Transverse colon (tissue), 4 donors: ENCODE measurements around the gene ELN. TPM values are rescaled to one million over a fixed set of nuclear protein-coding genes. Genes with fewer than 3 reads are reported as not detected.

Experiments used
- DNase-seq: peaks from one replicate; pipeline ENCODE4 v3.0.0-alpha.2; 2019
- H3K27ac ChIP-seq, 4 donors: fragments of 200-600 bp; sonication (generic); 2 replicates each; pipeline ENCODE4 v1.5.1; 2016 to 2018; ENCODE audit warnings: inconsistent platforms in 4 of 4
- H3K27me3 ChIP-seq: fragments of 200-600 bp; sonication (generic); 2 replicates; pipeline ENCODE4 v1.5.1; 2017; ENCODE audit warnings: inconsistent platforms
- H3K36me3 ChIP-seq, 4 donors: fragments of 200-600 bp; sonication (generic); 2 replicates each; pipeline ENCODE4 v1.5.1; 2017 to 2019; ENCODE audit warnings: inconsistent platforms in 4 of 4
- H3K4me1 ChIP-seq, 4 donors: fragments of 200-600 bp; sonication (generic); 2 replicates each; pipeline ENCODE4 v1.5.1; 2017 to 2020; ENCODE audit warnings: inconsistent platforms in 4 of 4
- H3K4me3 ChIP-seq, 4 donors: fragments of 200-600 bp; sonication (generic); 1 replicate in 1 of 4; 2 replicates in 3 of 4; pipeline versions ENCODE4 v1.5.1 to v1.6.1; 2017 to 2019; ENCODE audit warnings: inconsistent platforms in 4 of 4
- H3K9me3 ChIP-seq, 2 donors: fragments of 200-600 bp; sonication (generic); 2 replicates each; pipeline ENCODE4 v1.5.1; 2017 to 2019; ENCODE audit warnings: inconsistent platforms in 2 of 2
- CTCF ChIP-seq, 5 experiments: fragments of 200-600 bp in 3 of 5; fragments of 450-650 bp in 2 of 5; sonication (generic) in 3 of 5; IDR thresholded peaks; 1 replicate in 2 of 5; 2 replicates in 3 of 5; pipeline ENCODE4 v1.5.1; 2016 to 2017; ENCODE audit warnings: antibody characterized with exemption in 5 of 5, inconsistent platforms in 3 of 5, mild to moderate bottlenecking in 2 of 5, moderate library complexity in 1 of 5
- EP300 ChIP-seq: sonication (generic); formaldehyde crosslinking; IDR thresholded peaks from one replicate; pipeline ENCODE4 v1.6.1; 2017; ENCODE audit warnings: antibody characterized with exemption, low read depth
- POLR2A ChIP-seq: fragments of 450-650 bp; IDR thresholded peaks from one replicate; pipeline ENCODE4 v1.6.1; 2016; ENCODE audit warnings: antibody characterized with exemption, mild to moderate bottlenecking, moderate library complexity
- POLR2AphosphoS5 ChIP-seq, 3 donors: sonication (generic); formaldehyde crosslinking; IDR thresholded peaks; one replicate each; pipeline ENCODE4 v1.6.1; 2016; ENCODE audit warnings: antibody characterized with exemption in 3 of 3
- WGBS, 2 donors: methylation state at CpG; one replicate each; pipeline ENCODE4 v1.1.5; 2018; ENCODE audit warnings: low coverage in 1 of 2; 5-methylcytosine and 5-hydroxymethylcytosine counted together
- in situ Hi-C, 4 donors: fragments of 200-750 bp; cut with MboI; loops; one replicate each; pipeline versions ENCODE4 v1.15.0 to v1.15.1; 2017; ENCODE audit warnings: low sequenced_read_pairs in 3 of 4, low pct_ligation_motif_present in 1 of 4, low pct_unique_long_range_greater_than_20kb in 1 of 4
- intact Hi-C: fragments of 100-400 bp; cut with DNase I; formaldehyde crosslinking; loops from one replicate; pipeline ENCODE4 v1.15.1; 2023; ENCODE audit warnings: low total_unique reads
- total RNA-seq, 4 donors: library from RNA; depleted of rRNA; stranded (reverse); fragments of >200 nt; gene quantifications; one replicate each; pipeline ENCODE4 v1.1.0, GENCODE V29; 2016

ELN gene
- total RNA-seq, 4 donors from 2014 or later: 8.4 to 147 (median 25.8) TPM

GRCh38 chr7:74020390-74020789 lies 7.6 kb upstream of the ELN start:
- intact Hi-C loops: loop anchor here (5.0 kb wide), 1 partner anchor 153 kb away; no protein-coding TSS in a partner anchor
- no peaks in the 10 kb centered on the region for H3K27me3 ChIP-seq
- 83 to 84% methylated on average over 8 to 9 of the region's 9 CpGs for WGBS, 2 donors

GRCh38 chr7:74021546-74022320 lies 6.2 kb upstream of the ELN start:
- no peaks in the 10 kb centered on the region for H3K27me3 ChIP-seq
- no peak overlapping the region for H3K4me3 ChIP-seq
- DNase-seq: no peak
- no peak overlapping the region for H3K27ac ChIP-seq
- TF ChIP-seq EP300 (no peak), POLR2A (no peak), CTCF (IDR thresholded peaks at IDR 0.05) (no peak), POLR2AphosphoS5 (IDR thresholded peaks at IDR 0.05) (no peak)
- WGBS, 2 donors: 88 to 100% methylated on average over 2 to 22 of the region's 26 CpGs
- intact Hi-C loops (loop anchor here (5.0 kb wide), 1 partner anchor 154 kb away; no protein-coding TSS in a partner anchor), in situ Hi-C loops (loop anchor here (10.0 to 25.0 kb wide), 2 partner anchors 134 to 147 kb away; no protein-coding TSS in a partner anchor)
- no peaks in the 10 kb centered on the region for H3K36me3 ChIP-seq
- H3K9me3 ChIP-seq: no peaks in the 10 kb centered on the region
- peaks cover 4 to 22% (median 5%) of the 10 kb centered on the region in 4 donors for H3K4me1 ChIP-seq

More at GRCh38 chr7:74020390-74020789, 7.6 kb upstream of the ELN start:
- no peak overlapping the region for H3K27ac ChIP-seq
- no peaks in the 10 kb centered on the region for H3K9me3 ChIP-seq
- DNase-seq: no peak
- no peak overlapping the region for H3K4me3 ChIP-seq
- in situ Hi-C loops: loop anchor here (10.0 to 25.0 kb wide), 2 partner anchors 133 to 146 kb away; no protein-coding TSS in a partner anchor
- H3K4me1 ChIP-seq: peaks cover 0 to 15% (median 0%) of the 10 kb centered on the region in 4 donors
- H3K36me3 ChIP-seq: no peaks in the 10 kb centered on the region
- TF ChIP-seq EP300 (no peak), CTCF (IDR thresholded peaks at IDR 0.05) (no peak), POLR2A (no peak), POLR2AphosphoS5 (IDR thresholded peaks at IDR 0.05) (no peak)

- in situ Hi-C loops: loop anchor here (10.0 to 25.0 kb wide), 2 partner anchors 135 to 148 kb away; no protein-coding TSS in a partner anchor
- peaks cover 11 to 29% (median 13%) of the 10 kb centered on the region in 4 donors for H3K4me1 ChIP-seq
- DNase-seq: no peak
- no peaks in the 10 kb centered on the region for H3K9me3 ChIP-seq
- H3K27me3 ChIP-seq: no peaks in the 10 kb centered on the region
- H3K4me3 ChIP-seq: no peak overlapping the region
- WGBS, 2 donors: 88% methylated on average over 7 of the region's 7 CpGs; no CpG with 5 or more reads in 1 of the 2 donors
- H3K36me3 ChIP-seq: no peaks in the 10 kb centered on the region
- no peak overlapping the region for H3K27ac ChIP-seq
- intact Hi-C loops: loop anchor here (5.0 kb wide), 1 partner anchor 155 kb away; no protein-coding TSS in a partner anchor
- TF ChIP-seq POLR2A (no peak), EP300 (no peak)
Measured at GRCh38 chr7:74022507-74022906, 5.5 kb upstream of the ELN start.

- H3K36me3 ChIP-seq: no peaks in the 10 kb centered on the region
- no peak for TF ChIP-seq POLR2A
- TF ChIP-seq POLR2AphosphoS5 (IDR thresholded peaks at IDR 0.05): peak in 1 of 3 donors; percentile 9
- no peak for TF ChIP-seq EP300
- in situ Hi-C loops (loop anchor here (10.0 to 25.0 kb wide), 2 partner anchors 136 to 148 kb away; no protein-coding TSS in a partner anchor), intact Hi-C loops (loop anchor here (5.0 kb wide), 1 partner anchor 156 kb away; no protein-coding TSS in a partner anchor)
- H3K27me3 ChIP-seq: peaks cover 2% of the 10 kb centered on the region
- H3K4me1 ChIP-seq: peaks cover 11 to 29% (median 13%) of the 10 kb centered on the region in 4 donors
- H3K27ac ChIP-seq: no peak overlapping the region
- DNase-seq: no peak
- H3K4me3 ChIP-seq: no peak overlapping the region
- 21% methylated on average over 12 of the region's 12 CpGs; no CpG with 5 or more reads in 1 of the 2 donors for WGBS, 2 donors
- H3K9me3 ChIP-seq: no peaks in the 10 kb centered on the region
Measured at GRCh38 chr7:74023092-74023536, 4.9 kb upstream of the ELN start.

GRCh38 chr7:74023786-74024185 lies 4.2 kb upstream of the ELN start:
- in situ Hi-C loops: loop anchor here (10.0 to 25.0 kb wide), 2 partner anchors 136 to 149 kb away; no protein-coding TSS in a partner anchor

More at GRCh38 chr7:74023786-74024185, 4.2 kb upstream of the ELN start:
- no peak overlapping the region for H3K27ac ChIP-seq
- peaks cover 6% of the 10 kb centered on the region for H3K27me3 ChIP-seq
- intact Hi-C loops: loop anchor here (5.0 kb wide), 1 partner anchor 156 kb away; no protein-coding TSS in a partner anchor
- H3K4me3 ChIP-seq: no peak overlapping the region
- TF ChIP-seq POLR2AphosphoS5 (IDR thresholded peaks at IDR 0.05) (no peak), CTCF (IDR thresholded peaks at IDR 0.05) (no peak), POLR2A (no peak), EP300 (no peak)
- peaks cover 11 to 29% (median 13%) of the 10 kb centered on the region in 4 donors for H3K4me1 ChIP-seq
- H3K9me3 ChIP-seq: no peaks in the 10 kb centered on the region
- H3K36me3 ChIP-seq: no peaks in the 10 kb centered on the region
- DNase-seq: no peak
- WGBS, 2 donors: 86% methylated on average over 11 of the region's 11 CpGs; no CpG with 5 or more reads in 1 of the 2 donors
